OCI-LY7 (cell line): ENCODE measurements around the gene RUNDC3A. TPM values are rescaled to one million over a fixed set of nuclear protein-coding genes. Genes with fewer than 3 reads are reported as not detected.

Source experiments
- BruUV-seq: library from RNA; stranded (reverse); fragments of 400-500 nt; replicated peaks from 2 replicates; lab custom pipeline; 2021; lab: Mats Ljungman, UMichigan
- CTCF ChIA-PET: fragments of 300-600 bp; sonication (Branson Sonifier 250); formaldehyde crosslinking; loops from one replicate; lab custom pipeline; 2022; ENCODE audit warnings: antibody characterized with exemption; ENCODE audit not compliant: unreplicated experiment; lab: Charles Lee
- POLR2A ChIA-PET: fragments of 300-600 bp; sonication (Branson Sonifier 250); formaldehyde crosslinking; loops from one replicate; lab custom pipeline; 2022; ENCODE audit warnings: antibody characterized with exemption; lab: Charles Lee
- DNase-seq: peaks from one replicate; pipeline ENCODE4 v3.0.0-alpha.2; 2015; ENCODE audit warnings: low spot score
- H2AFZ ChIP-seq: fragments of 200-600 bp; sonication (generic), shearing (Covaris generic); 2 replicates; pipeline ENCODE4 v1.6.1; 2014; ENCODE audit warnings: mild to moderate bottlenecking, antibody characterized with exemption, low read length, moderate library complexity
- H3K27ac ChIP-seq: fragments of 200-600 bp; sonication (generic); 2 replicates; pipeline ENCODE4 v1.5.1; 2014; ENCODE audit warnings: mixed run types, low read depth, mild to moderate bottlenecking, moderate library complexity, low read length, inconsistent platforms; ENCODE audit not compliant: poor library complexity, severe bottlenecking
- H3K36me3 ChIP-seq: fragments of 200-600 bp; sonication (generic); 2 replicates; pipeline ENCODE4 v1.6.1; 2014; ENCODE audit warnings: mild to moderate bottlenecking, antibody characterized with exemption, low read length, moderate library complexity, mixed read lengths; ENCODE audit not compliant: insufficient read depth
- H3K4me1 ChIP-seq: fragments of 200-600 bp; sonication (generic); 2 replicates; pipeline ENCODE4 v1.5.1; 2014; ENCODE audit warnings: mild to moderate bottlenecking, low read length; ENCODE audit not compliant: insufficient read depth, poor library complexity, severe bottlenecking
- H3K4me2 ChIP-seq: fragments of 200-600 bp; sonication (generic); 2 replicates; pipeline ENCODE4 v1.6.1; 2014; ENCODE audit warnings: mild to moderate bottlenecking, low read length
- H3K4me3 ChIP-seq: fragments of 200-600 bp; sonication (generic); 2 replicates; pipeline ENCODE4 v1.5.1; 2014; ENCODE audit warnings: mild to moderate bottlenecking, low read depth, low read length; ENCODE audit not compliant: poor library complexity, severe bottlenecking
- H3K79me2 ChIP-seq: fragments of 200-600 bp; sonication (generic); 2 replicates; pipeline ENCODE4 v1.6.1; 2016; ENCODE audit warnings: low read depth, mild to moderate bottlenecking, low read length, moderate library complexity, mixed read lengths; ENCODE audit not compliant: insufficient read depth
- H3K9me2 ChIP-seq: fragments of 200-600 bp; sonication (generic); 2 replicates; pipeline ENCODE4 v1.6.1; 2016; ENCODE audit warnings: mild to moderate bottlenecking, low read length, mixed read lengths; ENCODE audit not compliant: insufficient read depth
- H3K9me3 ChIP-seq: fragments of 200-600 bp; sonication (generic); 2 replicates; pipeline ENCODE4 v1.6.1; 2014; ENCODE audit warnings: mild to moderate bottlenecking, mixed run types, low read length, mixed read lengths
- H4K20me1 ChIP-seq: fragments of 200-600 bp; sonication (generic); 2 replicates; pipeline ENCODE4 v1.6.1; 2014; ENCODE audit warnings: mild to moderate bottlenecking, antibody characterized with exemption, low read length, moderate library complexity, mixed read lengths; ENCODE audit not compliant: insufficient read depth
- EZH2phosphoT487 ChIP-seq: fragments of 200-600 bp; sonication (generic); IDR thresholded peaks from 2 replicates; pipeline ENCODE4 v1.6.1; 2018; ENCODE audit warnings: low read depth, borderline replicate concordance, mild to moderate bottlenecking, mixed run types, antibody characterized with exemption, low read length, moderate library complexity, mixed read lengths
- intact Hi-C: fragments of 100-400 bp; cut with micrococcal nuclease; formaldehyde crosslinking; loops from one replicate; pipeline ENCODE4 v1.10.0; 2022; ENCODE audit not compliant: unreplicated experiment
- total RNA-seq, 2 experiments: library from RNA; depleted of rRNA in 1 of 2; stranded (reverse); fragments of >200 nt in 1 of 2; shearing (Covaris generic) in 1 of 2; gene quantifications; 2 replicates each; pipeline ENCODE4 v1.2.3, GENCODE V29; 2014 to 2022
- TF ChIP-seq, protein P1 (sequence below): fragments of 200-600 bp; sonication (generic); conservative IDR thresholded peaks from 2 replicates; pipeline ENCODE4 v1.5.1; 2014; ENCODE audit warnings: mild to moderate bottlenecking, antibody characterized with exemption, low read length, moderate library complexity, mixed read lengths

Gene RUNDC3A
- total RNA-seq, 2 experiments from 2014 or later = 0.09 TPM; not detected in 1

DNA sequence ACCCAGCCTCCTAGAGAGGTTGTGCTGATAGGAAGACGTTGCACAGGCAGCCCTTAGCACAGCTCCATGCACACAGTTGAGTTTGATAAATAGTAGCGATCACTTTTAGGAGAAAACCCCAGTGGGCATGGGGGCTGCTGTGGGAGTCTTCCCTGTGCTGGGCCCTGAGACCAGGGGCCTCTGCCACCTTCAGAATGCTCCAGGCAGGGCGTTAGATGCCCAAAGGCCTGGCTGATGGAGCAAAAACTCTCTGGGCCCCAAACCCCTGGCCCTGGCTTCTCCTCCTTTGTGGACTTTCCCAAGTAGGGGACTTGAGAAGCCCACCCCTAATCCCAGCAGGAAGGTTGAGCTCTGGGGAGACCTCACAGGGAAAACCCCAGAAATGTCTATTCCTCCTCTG is 26.1 kb upstream of the RUNDC3A start:
- Histone ChIP-seq H3K4me2 (no peak overlapping the region), H3K36me3 (no peaks in the 10 kb centered on the region), H3K4me3 (no peak overlapping the region), H3K9me2 (no peaks in the 10 kb centered on the region), H4K20me1 (peaks cover 3% of the 10 kb centered on the region; the same call in 1 of the 2 replicates), H3K9me3 (no peaks in the 10 kb centered on the region), H3K27ac (no peak overlapping the region), H2AFZ (no peak overlapping the region), H3K79me2 (no peaks in the 10 kb centered on the region), H3K4me1 (peaks cover 6% of the 10 kb centered on the region)
- no TSS peak for BruUV-seq
- CTCF ChIA-PET = no interaction called here
- POLR2A ChIA-PET = interaction anchor here (0.6 to 0.7 kb wide), 4 partner anchors 10 to 1158 kb away, joined by 3 to 4 read pairs (median 3); no protein-coding TSS in a partner anchor
- intact Hi-C loops = no loop called here
- no peak for DNase-seq
- no peak for TF ChIP-seq EZH2phosphoT487
- TF ChIP-seq, protein P1, sequence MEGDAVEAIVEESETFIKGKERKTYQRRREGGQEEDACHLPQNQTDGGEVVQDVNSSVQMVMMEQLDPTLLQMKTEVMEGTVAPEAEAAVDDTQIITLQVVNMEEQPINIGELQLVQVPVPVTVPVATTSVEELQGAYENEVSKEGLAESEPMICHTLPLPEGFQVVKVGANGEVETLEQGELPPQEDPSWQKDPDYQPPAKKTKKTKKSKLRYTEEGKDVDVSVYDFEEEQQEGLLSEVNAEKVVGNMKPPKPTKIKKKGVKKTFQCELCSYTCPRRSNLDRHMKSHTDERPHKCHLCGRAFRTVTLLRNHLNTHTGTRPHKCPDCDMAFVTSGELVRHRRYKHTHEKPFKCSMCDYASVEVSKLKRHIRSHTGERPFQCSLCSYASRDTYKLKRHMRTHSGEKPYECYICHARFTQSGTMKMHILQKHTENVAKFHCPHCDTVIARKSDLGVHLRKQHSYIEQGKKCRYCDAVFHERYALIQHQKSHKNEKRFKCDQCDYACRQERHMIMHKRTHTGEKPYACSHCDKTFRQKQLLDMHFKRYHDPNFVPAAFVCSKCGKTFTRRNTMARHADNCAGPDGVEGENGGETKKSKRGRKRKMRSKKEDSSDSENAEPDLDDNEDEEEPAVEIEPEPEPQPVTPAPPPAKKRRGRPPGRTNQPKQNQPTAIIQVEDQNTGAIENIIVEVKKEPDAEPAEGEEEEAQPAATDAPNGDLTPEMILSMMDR = no peak

DNA sequence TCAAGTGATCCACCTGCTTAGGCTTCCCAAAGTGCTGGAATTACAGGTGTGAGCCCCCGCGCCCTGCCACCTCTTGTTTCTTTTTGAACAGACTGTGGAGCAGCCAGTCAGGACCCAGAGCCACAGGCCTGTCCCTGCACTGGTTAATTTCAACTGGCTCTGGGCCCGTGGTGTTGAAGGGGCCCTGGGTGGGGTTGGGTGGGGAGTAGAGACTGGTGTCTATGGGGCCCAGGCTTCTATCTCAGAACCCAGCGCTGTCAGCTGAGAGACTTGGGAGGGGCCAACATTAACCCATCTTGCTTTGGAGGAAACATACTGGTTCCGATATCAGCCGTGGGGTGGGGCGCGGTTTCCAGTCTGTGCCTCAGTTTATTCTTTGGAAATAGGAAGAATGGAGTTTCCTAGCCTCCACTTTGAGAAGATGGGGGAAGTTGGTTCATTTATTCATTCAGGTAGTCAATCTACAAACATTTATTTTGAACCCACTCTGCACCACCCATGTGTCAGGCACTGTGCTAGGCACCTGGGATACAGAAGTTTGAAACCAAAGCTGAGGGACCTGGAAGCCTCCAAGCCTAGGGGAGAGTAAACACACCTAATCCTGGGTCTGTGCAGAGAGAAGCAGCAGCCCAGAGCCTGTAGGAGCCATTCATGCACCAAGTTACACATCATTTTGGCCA is 24.9 kb upstream of the RUNDC3A start:
- Histone ChIP-seq H3K4me3 (no peak overlapping the region), H4K20me1 (no peaks in the 10 kb centered on the region), H3K4me1 (peaks cover 8% of the 10 kb centered on the region), H3K9me3 (no peaks in the 10 kb centered on the region), H3K9me2 (no peaks in the 10 kb centered on the region), H3K36me3 (no peaks in the 10 kb centered on the region), H3K79me2 (no peaks in the 10 kb centered on the region), H3K4me2 (no peak overlapping the region), H2AFZ (no peak overlapping the region), H3K27ac (no peak overlapping the region)
- BruUV-seq = no TSS peak
- DNase-seq = no peak
- TF ChIP-seq, protein P1 = no peak
- TF ChIP-seq EZH2phosphoT487 = no peak
- ChIA-PET POLR2A (no interaction called here), CTCF (no interaction called here)
- intact Hi-C loops = no loop called here

DNA sequence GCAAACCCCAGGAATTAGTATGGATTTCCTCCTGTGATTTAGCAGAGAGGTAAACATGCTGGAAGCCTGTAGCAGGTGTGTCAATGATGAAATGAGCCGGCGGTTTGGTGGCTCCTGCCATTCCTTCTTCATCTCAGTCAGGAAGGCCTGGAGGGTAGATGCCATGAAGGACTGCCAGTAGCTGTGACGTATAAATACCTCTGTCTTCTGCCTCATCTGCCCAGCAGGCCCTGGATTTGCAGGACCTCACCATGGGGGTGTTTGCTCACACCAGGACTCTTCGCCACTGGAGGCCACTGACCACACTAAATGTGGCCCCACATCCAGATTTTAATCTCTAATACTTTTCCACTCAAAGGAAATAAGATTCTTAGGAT is 24.4 kb upstream of the RUNDC3A start:
- H4K20me1 ChIP-seq = no peaks in the 10 kb centered on the region
- no peak for DNase-seq
- BruUV-seq = no TSS peak
- peaks cover 10% of the 10 kb centered on the region for H3K4me1 ChIP-seq
- no peak overlapping the region for H3K4me3 ChIP-seq
- intact Hi-C loops = no loop called here
- H3K4me2 ChIP-seq = no peak overlapping the region
- no peaks in the 10 kb centered on the region for H3K36me3 ChIP-seq
- POLR2A ChIA-PET = no interaction called here
- H3K9me2 ChIP-seq = no peaks in the 10 kb centered on the region
- no peak overlapping the region for H2AFZ ChIP-seq
- H3K27ac ChIP-seq = no peak overlapping the region
- H3K9me3 ChIP-seq = no peaks in the 10 kb centered on the region
- H3K79me2 ChIP-seq = no peaks in the 10 kb centered on the region
- TF ChIP-seq, protein P1 = no peak
- TF ChIP-seq EZH2phosphoT487 = no peak
- CTCF ChIA-PET = no interaction called here
